GM13977 (cell line): ENCODE measurements around the gene SSH2.

Source experiments
- DNase-seq: peaks from one replicate; pipeline ENCODE4 v3.0.0; 2012; ENCODE audit warnings: low spot score
- in situ Hi-C: fragments of 300-500 bp; cut with MboI; formaldehyde crosslinking; loops from one replicate; pipeline ENCODE4 v1.12.0; 2022; ENCODE audit warnings: low sequenced_read_pairs, low pct_unique_long_range_greater_than_20kb, mixed read lengths, inconsistent platforms; ENCODE audit not compliant: unreplicated experiment
- TF ChIP-seq, protein P1 (sequence below): IDR thresholded peaks from 2 replicates; pipeline ENCODE4 v1.5.1; 2012; ENCODE audit warnings: mild to moderate bottlenecking, control low read depth; ENCODE audit not compliant: insufficient read depth; ENCODE audit errors: extremely low read depth, missing control alignments

SSH2 gene

DNA sequence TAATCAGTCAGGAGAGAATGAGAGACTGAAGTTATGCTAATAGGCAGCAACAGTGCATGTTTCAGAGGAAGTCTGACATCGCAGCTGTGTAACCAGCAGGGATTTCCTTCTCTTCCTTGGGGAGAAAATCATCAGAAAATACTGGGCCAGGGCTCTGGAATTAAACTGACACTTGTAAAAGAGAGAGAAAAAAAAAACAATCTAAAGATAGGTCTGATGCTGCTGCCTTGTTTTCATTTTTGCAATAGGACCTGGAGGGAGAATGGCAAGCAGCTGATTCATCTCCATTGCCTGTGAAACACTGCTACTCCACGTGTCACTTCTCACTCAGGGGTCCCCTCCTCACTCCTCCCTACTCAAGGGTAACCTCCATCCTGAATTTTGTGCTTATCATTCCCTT is 289.6 kb downstream of the SSH2 start:
- DNase-seq: no peak

DNA sequence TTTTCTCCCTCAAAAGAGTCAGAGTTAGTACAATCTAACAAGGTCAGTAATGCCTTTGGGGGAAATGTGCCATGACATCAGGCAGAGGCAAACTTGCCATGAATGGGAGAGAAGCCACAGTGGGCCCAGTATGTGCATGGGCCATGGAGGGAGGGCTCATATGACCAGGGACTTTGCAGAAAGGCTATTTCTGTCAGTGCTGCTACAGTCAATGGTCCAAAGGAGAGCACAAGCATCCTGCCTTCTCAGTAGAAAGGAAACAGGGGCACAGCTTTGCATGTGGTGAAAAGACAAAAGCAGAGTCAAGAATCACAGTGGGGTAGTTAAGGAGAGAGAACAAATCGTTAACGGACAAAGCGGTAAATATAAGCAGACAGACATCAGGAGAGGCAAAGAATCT is 296.1 kb downstream of the SSH2 start:
- no peak for DNase-seq
- in situ Hi-C loops: loop anchor here (25.0 kb wide), 1 partner anchor 303 kb away; the partner anchor contains the start of genes EFCAB5 and SSH2
- TF ChIP-seq, protein P1, sequence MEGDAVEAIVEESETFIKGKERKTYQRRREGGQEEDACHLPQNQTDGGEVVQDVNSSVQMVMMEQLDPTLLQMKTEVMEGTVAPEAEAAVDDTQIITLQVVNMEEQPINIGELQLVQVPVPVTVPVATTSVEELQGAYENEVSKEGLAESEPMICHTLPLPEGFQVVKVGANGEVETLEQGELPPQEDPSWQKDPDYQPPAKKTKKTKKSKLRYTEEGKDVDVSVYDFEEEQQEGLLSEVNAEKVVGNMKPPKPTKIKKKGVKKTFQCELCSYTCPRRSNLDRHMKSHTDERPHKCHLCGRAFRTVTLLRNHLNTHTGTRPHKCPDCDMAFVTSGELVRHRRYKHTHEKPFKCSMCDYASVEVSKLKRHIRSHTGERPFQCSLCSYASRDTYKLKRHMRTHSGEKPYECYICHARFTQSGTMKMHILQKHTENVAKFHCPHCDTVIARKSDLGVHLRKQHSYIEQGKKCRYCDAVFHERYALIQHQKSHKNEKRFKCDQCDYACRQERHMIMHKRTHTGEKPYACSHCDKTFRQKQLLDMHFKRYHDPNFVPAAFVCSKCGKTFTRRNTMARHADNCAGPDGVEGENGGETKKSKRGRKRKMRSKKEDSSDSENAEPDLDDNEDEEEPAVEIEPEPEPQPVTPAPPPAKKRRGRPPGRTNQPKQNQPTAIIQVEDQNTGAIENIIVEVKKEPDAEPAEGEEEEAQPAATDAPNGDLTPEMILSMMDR: no peak

More for the DNA sequence above, 289.6 kb downstream of the SSH2 start:
- in situ Hi-C loops: loop anchor here (10.0 to 25.0 kb wide), 2 partner anchors 134 to 297 kb away; partner anchors contain the start of genes EFCAB5 and SSH2
- TF ChIP-seq, protein P1: no peak

DNA sequence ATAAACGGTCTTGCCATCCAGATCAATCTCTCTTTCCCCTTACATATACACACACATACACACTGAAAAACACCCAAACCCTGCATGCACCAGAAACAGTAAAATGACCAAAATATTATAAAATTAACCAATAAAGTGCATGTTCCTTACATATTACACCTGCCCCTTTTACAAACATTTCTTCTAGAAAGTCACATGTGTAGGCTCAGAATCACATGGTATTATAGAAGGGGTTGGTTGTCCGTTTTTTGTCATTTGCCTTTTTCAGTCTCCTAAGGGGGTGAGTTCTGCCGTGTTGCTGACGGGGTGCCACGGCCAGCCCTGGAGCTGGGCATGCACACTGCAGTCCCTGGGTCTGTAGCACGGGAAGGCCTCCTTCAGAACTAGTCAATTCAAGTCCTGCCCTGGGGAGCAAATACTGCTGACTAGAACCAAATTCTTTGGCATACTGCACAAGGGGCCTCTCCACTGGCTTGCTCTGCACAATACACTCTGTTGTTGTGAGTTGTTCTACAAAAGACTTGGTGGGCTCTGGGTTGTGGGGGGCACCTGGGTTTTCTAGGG is 299.3 kb downstream of the SSH2 start:
- TF ChIP-seq, protein P1: no peak
- no peak for DNase-seq
- in situ Hi-C loops: loop anchor here (25.0 kb wide), 1 partner anchor 307 kb away; the partner anchor contains the start of genes EFCAB5 and SSH2

DNA sequence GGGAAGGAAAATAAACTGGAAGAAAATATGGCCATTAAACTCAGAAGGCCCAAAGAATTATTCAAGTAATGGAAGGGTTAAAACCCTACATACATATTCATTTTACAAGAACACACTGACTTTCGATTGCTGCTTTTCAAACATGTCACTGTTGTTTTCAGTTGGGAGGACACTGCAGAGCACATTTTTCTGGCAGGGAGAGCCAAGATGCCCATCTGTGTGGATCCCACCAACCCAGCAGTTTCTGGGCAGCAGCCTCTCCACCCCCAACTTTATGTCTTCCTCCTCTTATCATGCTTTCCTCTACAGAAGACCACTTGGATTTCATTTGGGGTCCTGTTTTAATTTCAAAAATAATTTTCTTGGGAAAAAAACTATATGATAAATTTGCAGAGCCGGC is 300.2 kb downstream of the SSH2 start:
- in situ Hi-C loops: loop anchor here (25.0 kb wide), 1 partner anchor 307 kb away; the partner anchor contains the start of genes EFCAB5 and SSH2
- TF ChIP-seq, protein P1: no peak
- no peak for DNase-seq

DNA sequence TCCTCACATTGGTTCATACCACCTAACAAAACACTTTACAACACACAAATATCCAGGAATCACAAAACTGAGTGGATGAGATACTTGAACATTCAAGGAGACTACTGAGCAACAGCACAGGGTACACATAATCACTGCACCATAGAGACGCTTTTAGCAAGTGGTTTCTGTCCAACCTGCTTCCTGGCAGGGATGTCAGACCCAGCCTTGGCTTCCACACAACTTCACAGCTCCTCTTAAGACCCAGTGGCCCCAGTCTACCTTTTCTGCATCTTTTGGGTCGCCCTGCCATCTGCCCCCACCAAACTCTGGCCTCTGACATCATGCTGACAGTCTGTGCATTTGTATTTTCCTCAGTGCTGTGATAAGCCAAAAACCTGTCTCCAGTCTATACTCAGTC is 301.4 kb downstream of the SSH2 start:
- in situ Hi-C loops: loop anchor here (25.0 kb wide), 1 partner anchor 309 kb away; the partner anchor contains the start of genes EFCAB5 and SSH2
- no peak for DNase-seq
- TF ChIP-seq, protein P1: no peak

DNA sequence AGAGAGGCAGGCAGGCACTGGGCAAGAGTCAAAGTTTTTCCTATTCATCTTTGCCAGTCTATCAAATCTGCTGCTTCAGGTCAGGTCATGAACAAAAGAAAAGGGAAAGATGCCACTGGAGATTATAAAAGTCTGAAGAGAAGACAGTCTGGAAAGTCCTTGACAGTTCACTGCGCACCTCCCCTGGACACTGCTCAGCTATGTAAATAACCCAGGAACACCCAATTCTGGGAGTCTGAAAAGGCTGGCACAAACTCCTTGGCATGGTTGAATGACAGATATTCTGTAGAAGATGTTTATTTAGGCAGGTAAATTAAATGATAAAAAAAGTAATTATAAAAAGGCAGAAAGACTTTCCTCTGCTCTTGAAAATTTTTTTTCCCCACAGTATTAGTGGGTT is 302.1 kb downstream of the SSH2 start:
- DNase-seq: no peak
- TF ChIP-seq, protein P1: no peak
- in situ Hi-C loops: loop anchor here (25.0 kb wide), 1 partner anchor 309 kb away; the partner anchor contains the start of genes EFCAB5 and SSH2
